ENCODE data around the gene PGAM2.
A peak's percentile ranks its signal among the peaks of the same experiment; 100 is the strongest.

The PGAM2 gene

GRCh38 chr7:44099669-44100068, 34.3 kb upstream of the PGAM2 start:
- Mint-ChIP-seq H3K4me3 (no peak overlapping the region), H3K27ac (no peak overlapping the region)
- no peak for ATAC-seq (replicated peaks)

GRCh38 chr7:44098092-44099068, 33.0 kb upstream of the PGAM2 start:
- Mint-ChIP-seq H3K27ac (no peak overlapping the region), H3K9me3 (no peaks in the 10 kb centered on the region), H3K27me3 (peaks cover 11 to 29% of the 10 kb centered on the region in 2 donors), H3K4me1 (ENCODE audit: low read depth in 2 of 2) (peaks cover 0 to under 1% of the 10 kb centered on the region in 2 donors), H3K36me3 (ENCODE audit: insufficient read depth) (peaks cover 3% of the 10 kb centered on the region), H3K4me3 (no peak overlapping the region)
- ATAC-seq (replicated peaks) (no peak), DNase-seq (no peak)

More at GRCh38 chr7:44099669-44100068, 34.3 kb upstream of the PGAM2 start:
- Mint-ChIP-seq H3K36me3 (ENCODE audit: insufficient read depth) (no peaks in the 10 kb centered on the region), H3K9me3 (no peaks in the 10 kb centered on the region), H3K27me3 (peaks cover 14 to 34% of the 10 kb centered on the region in 2 donors), H3K4me1 (ENCODE audit: low read depth in 2 of 2) (peaks cover 0 to 1% of the 10 kb centered on the region in 2 donors)
- DNase-seq, result no peak

- no peaks in the 10 kb centered on the region for H3K9me3 Mint-ChIP-seq
- peaks cover under 1 to 19% of the 10 kb centered on the region in 2 donors for H3K27me3 Mint-ChIP-seq
- no peaks in the 10 kb centered on the region for H3K4me1 Mint-ChIP-seq (ENCODE audit: low read depth in 2 of 2)
- peaks cover 5% of the 10 kb centered on the region for H3K36me3 Mint-ChIP-seq (ENCODE audit: insufficient read depth)
- no peak overlapping the region for H3K27ac Mint-ChIP-seq
- DNase-seq, result no peak
- ATAC-seq (replicated peaks), result no peak
- H3K4me3 Mint-ChIP-seq, result no peak overlapping the region
Observed at GRCh38 chr7:44097064-44097932, 31.9 kb upstream of the PGAM2 start.

GRCh38 chr7:44096326-44096881, 31.0 kb upstream of the PGAM2 start:
- Mint-ChIP-seq H3K4me3 (no peak overlapping the region), H3K9me3 (no peaks in the 10 kb centered on the region), H3K4me1 (ENCODE audit: low read depth in 2 of 2) (no peaks in the 10 kb centered on the region), H3K27ac (no peak overlapping the region), H3K36me3 (ENCODE audit: insufficient read depth) (peaks cover 5% of the 10 kb centered on the region), H3K27me3 (peaks cover 0 to 14% of the 10 kb centered on the region in 2 donors)
- DNase-seq (no peak), ATAC-seq (replicated peaks) (no peak)

- DNase-seq (no peak), ATAC-seq (replicated peaks) (no peak)
- no peak overlapping the region for H3K27ac Mint-ChIP-seq
- H3K27me3 Mint-ChIP-seq, result peaks cover 2 to 18% of the 10 kb centered on the region in 2 donors
- H3K9me3 Mint-ChIP-seq, result no peaks in the 10 kb centered on the region
- no peak overlapping the region for H3K4me3 Mint-ChIP-seq
- H3K4me1 Mint-ChIP-seq (ENCODE audit: low read depth in 2 of 2), result no peaks in the 10 kb centered on the region
- H3K36me3 Mint-ChIP-seq (ENCODE audit: insufficient read depth), result peaks cover 5% of the 10 kb centered on the region
Observed at GRCh38 chr7:44095781-44096180, 30.4 kb upstream of the PGAM2 start.

- no peak overlapping the region for H3K4me3 Mint-ChIP-seq
- DNase-seq, result no peak
- no peaks in the 10 kb centered on the region for H3K4me1 Mint-ChIP-seq (ENCODE audit: low read depth in 2 of 2)
- peaks cover 5% of the 10 kb centered on the region for H3K36me3 Mint-ChIP-seq (ENCODE audit: insufficient read depth)
- peaks cover 5 to 16% of the 10 kb centered on the region in 2 donors for H3K27me3 Mint-ChIP-seq
- ATAC-seq (replicated peaks), result no peak
- H3K9me3 Mint-ChIP-seq, result no peaks in the 10 kb centered on the region
- H3K27ac Mint-ChIP-seq, result peak overlapping the region in 1 of 2 donors; percentile 1
Observed at GRCh38 chr7:44094883-44095592, 29.7 kb upstream of the PGAM2 start.

GRCh38 chr7:44094365-44094764, 29.0 kb upstream of the PGAM2 start:
- no peak overlapping the region for H3K4me3 Mint-ChIP-seq

GRCh38 chr7:44093102-44093641, 27.8 kb upstream of the PGAM2 start:
- DNase-seq (no peak), ATAC-seq (replicated peaks) (no peak)
- Mint-ChIP-seq H3K27ac (no peak overlapping the region), H3K4me1 (ENCODE audit: low read depth in 2 of 2) (no peaks in the 10 kb centered on the region), H3K4me3 (no peak overlapping the region), H3K27me3 (peaks cover 5 to 16% of the 10 kb centered on the region in 2 donors), H3K9me3 (no peaks in the 10 kb centered on the region), H3K36me3 (ENCODE audit: insufficient read depth) (peaks cover 5% of the 10 kb centered on the region)

More at GRCh38 chr7:44094365-44094764, 29.0 kb upstream of the PGAM2 start:
- no peaks in the 10 kb centered on the region for H3K4me1 Mint-ChIP-seq (ENCODE audit: low read depth in 2 of 2)
- H3K27me3 Mint-ChIP-seq, result peaks cover 5 to 16% of the 10 kb centered on the region in 2 donors
- H3K36me3 Mint-ChIP-seq (ENCODE audit: insufficient read depth), result peaks cover 5% of the 10 kb centered on the region
- DNase-seq, result no peak
- ATAC-seq (replicated peaks), result no peak
- no peaks in the 10 kb centered on the region for H3K9me3 Mint-ChIP-seq
- peak overlapping the region in 1 of 2 donors; percentile 1 for H3K27ac Mint-ChIP-seq

GRCh38 chr7:44087911-44088838, 22.8 kb upstream of the PGAM2 start:
- peaks cover 5 to 9% of the 10 kb centered on the region in 2 donors for H3K27me3 Mint-ChIP-seq
- no peak overlapping the region for H3K27ac Mint-ChIP-seq
- ATAC-seq (replicated peaks), result no peak
- DNase-seq, result no peak
- H3K9me3 Mint-ChIP-seq, result no peaks in the 10 kb centered on the region
- peaks cover 0 to 3% of the 10 kb centered on the region in 2 donors for H3K4me1 Mint-ChIP-seq (ENCODE audit: low read depth in 2 of 2)
- H3K4me3 Mint-ChIP-seq, result no peak overlapping the region
- peaks cover under 1% of the 10 kb centered on the region for H3K36me3 Mint-ChIP-seq (ENCODE audit: insufficient read depth)

GRCh38 chr7:44086627-44087026, 21.3 kb upstream of the PGAM2 start:
- Mint-ChIP-seq H3K27ac (peak overlapping the region in 1 of 2 donors; percentile 16), H3K4me1 (ENCODE audit: low read depth in 2 of 2) (peaks cover 3 to 7% of the 10 kb centered on the region in 2 donors), H3K4me3 (no peak overlapping the region), H3K9me3 (no peaks in the 10 kb centered on the region), H3K36me3 (ENCODE audit: insufficient read depth) (peaks cover 9% of the 10 kb centered on the region), H3K27me3 (peaks cover 5 to 9% of the 10 kb centered on the region in 2 donors)
- DNase-seq, result no peak
- ATAC-seq (replicated peaks), result no peak

- Mint-ChIP-seq H3K9me3 (no peaks in the 10 kb centered on the region), H3K27me3 (peaks cover under 1 to 2% of the 10 kb centered on the region in 2 donors), H3K4me3 (no peak overlapping the region), H3K36me3 (ENCODE audit: insufficient read depth) (peaks cover 16% of the 10 kb centered on the region), H3K4me1 (ENCODE audit: low read depth in 2 of 2) (peaks cover 13 to 17% of the 10 kb centered on the region in 2 donors), H3K27ac (no peak overlapping the region)
- ATAC-seq (replicated peaks), result no peak
- no peak for DNase-seq
Observed at GRCh38 chr7:44085546-44085945, 20.2 kb upstream of the PGAM2 start.

- peaks cover 16% of the 10 kb centered on the region for H3K36me3 Mint-ChIP-seq (ENCODE audit: insufficient read depth)
- no peak overlapping the region for H3K4me3 Mint-ChIP-seq
- no peak overlapping the region for H3K27ac Mint-ChIP-seq
- ATAC-seq (replicated peaks) (no peak), DNase-seq (no peak)
- no peaks in the 10 kb centered on the region for H3K9me3 Mint-ChIP-seq
- H3K27me3 Mint-ChIP-seq, result no peaks in the 10 kb centered on the region
- peaks cover 15 to 17% of the 10 kb centered on the region in 2 donors for H3K4me1 Mint-ChIP-seq (ENCODE audit: low read depth in 2 of 2)
Observed at GRCh38 chr7:44084701-44085100, 19.3 kb upstream of the PGAM2 start.

Measured in effector memory CD8-positive, alpha-beta T cell (primary cell).